ENCODE measurements around the gene GNAQ. TPM values are rescaled to one million over a fixed set of nuclear protein-coding genes. Genes with fewer than 3 reads are reported as not detected.

GNAQ gene
- total RNA-seq, 1 donor from 2014 or later = 21.3 TPM

GRCh38 chr9:77898864-77899263 lies 132.7 kb downstream of the GNAQ start:
- H3K4me3 ChIP-seq (ENCODE audit: low read depth, low read length) = no peak overlapping the region
- H3K36me3 ChIP-seq (ENCODE audit: control insufficient read depth, insufficient read depth, low read length) = peaks cover 1% of the 10 kb centered on the region
- no peak for TF ChIP-seq CTCF (IDR thresholded peaks at IDR 0.05; ENCODE audit: insufficient read depth, low read length, severe bottlenecking)
- no peak for FAIRE-seq
- no peak for DNase-seq (ENCODE audit: low read depth)
- H3K27me3 ChIP-seq (ENCODE audit: control insufficient read depth, insufficient read depth, low read length) = no peaks in the 10 kb centered on the region

- peaks cover 1% of the 10 kb centered on the region for H3K36me3 ChIP-seq (ENCODE audit: control insufficient read depth, insufficient read depth, low read length)
- no peak overlapping the region for H3K4me3 ChIP-seq (ENCODE audit: low read depth, low read length)
- FAIRE-seq = no peak
- TF ChIP-seq CTCF (IDR thresholded peaks at IDR 0.05; ENCODE audit: insufficient read depth, low read length, severe bottlenecking) = peak; percentile 25
- DNase-seq (ENCODE audit: low read depth) = no peak
- H3K27me3 ChIP-seq (ENCODE audit: control insufficient read depth, insufficient read depth, low read length) = no peaks in the 10 kb centered on the region
Observed at GRCh38 chr9:77896938-77897667, 134.5 kb downstream of the GNAQ start.

- no peak for TF ChIP-seq CTCF (IDR thresholded peaks at IDR 0.05; ENCODE audit: insufficient read depth, low read length, severe bottlenecking)
Observed at GRCh38 chr9:77896269-77896937, 135.2 kb downstream of the GNAQ start.

GRCh38 chr9:77893706-77894105 lies 137.9 kb downstream of the GNAQ start:
- Histone ChIP-seq H3K27me3 (ENCODE audit: control insufficient read depth, insufficient read depth, low read length) (no peaks in the 10 kb centered on the region), H3K36me3 (ENCODE audit: control insufficient read depth, insufficient read depth, low read length) (no peaks in the 10 kb centered on the region), H3K4me3 (ENCODE audit: low read depth, low read length) (no peak overlapping the region)
- DNase-seq (ENCODE audit: low read depth) = no peak
- TF ChIP-seq CTCF (IDR thresholded peaks at IDR 0.05; ENCODE audit: insufficient read depth, low read length, severe bottlenecking) = no peak
- no peak for FAIRE-seq

More at GRCh38 chr9:77896269-77896937, 135.2 kb downstream of the GNAQ start:
- H3K4me3 ChIP-seq (ENCODE audit: low read depth, low read length) = no peak overlapping the region
- FAIRE-seq = no peak
- H3K36me3 ChIP-seq (ENCODE audit: control insufficient read depth, insufficient read depth, low read length) = peaks cover 1% of the 10 kb centered on the region
- H3K27me3 ChIP-seq (ENCODE audit: control insufficient read depth, insufficient read depth, low read length) = no peaks in the 10 kb centered on the region
- DNase-seq (ENCODE audit: low read depth) = no peak

- Histone ChIP-seq H3K27me3 (ENCODE audit: control insufficient read depth, insufficient read depth, low read length) (no peaks in the 10 kb centered on the region), H3K4me3 (ENCODE audit: low read depth, low read length) (no peak overlapping the region), H3K36me3 (ENCODE audit: control insufficient read depth, insufficient read depth, low read length) (no peaks in the 10 kb centered on the region)
- DNase-seq (ENCODE audit: low read depth) = no peak
- no peak for TF ChIP-seq CTCF (IDR thresholded peaks at IDR 0.05; ENCODE audit: insufficient read depth, low read length, severe bottlenecking)
- FAIRE-seq = no peak
Observed at GRCh38 chr9:77892955-77893514, 138.6 kb downstream of the GNAQ start.

Measured in bronchial epithelial cell (primary cell).